ENCODE data around the gene AP1S1.
A peak's percentile ranks its signal among the peaks of the same experiment; 100 is the strongest.

Gene AP1S1

GRCh38 chr7:101200862-101201599 is 46.8 kb downstream of the AP1S1 start, which contains the start of gene MOGAT3:
Gene MOGAT3 (minus strand): TSS chr7:101201036. CDS start chr7:101200854, 182 bp downstream.
- DNase-seq (ENCODE audit: low read depth in 2 of 2): no peak

- no peak for DNase-seq (ENCODE audit: low read depth in 2 of 2)
Observed at GRCh38 chr7:101201695-101202602, 47.7 kb downstream of the AP1S1 start.

GRCh38 chr7:101202603-101202918 is 48.3 kb downstream of the AP1S1 start:
- DNase-seq (ENCODE audit: low read depth in 2 of 2): no peak

- peak in 1 of 2 donors; percentile 13 for DNase-seq (ENCODE audit: low read depth in 2 of 2)
Observed at GRCh38 chr7:101203740-101204738, 49.8 kb downstream of the AP1S1 start.

GRCh38 chr7:101205901-101206664 is 51.8 kb downstream of the AP1S1 start:
- no peak for DNase-seq (ENCODE audit: low read depth in 2 of 2)

- no peak for DNase-seq (ENCODE audit: low read depth in 2 of 2)
Observed at GRCh38 chr7:101206665-101207042, 52.4 kb downstream of the AP1S1 start.

- no peak for DNase-seq (ENCODE audit: low read depth in 2 of 2)
Observed at GRCh38 chr7:101207459-101207858, 53.2 kb downstream of the AP1S1 start.

GRCh38 chr7:101208794-101209193 is 54.5 kb downstream of the AP1S1 start:
- no peak for DNase-seq (ENCODE audit: low read depth in 2 of 2)

GRCh38 chr7:101210143-101210542 is 55.9 kb downstream of the AP1S1 start:
- DNase-seq (ENCODE audit: low read depth in 2 of 2): no peak
